Stimulated activated CD8-positive, alpha-beta memory T cell treated with anti-CD3 and anti-CD28 coated beads, Interleukin-4, amount 100 ng/mL, for 1 hour (primary cell): ENCODE measurements around the gene HS6ST1.
"Not testable (repeated sequence)": the region's sequence is repeated elsewhere in the genome, so short reads cannot be mapped to it uniquely, and the experiment has no call there.

Experiments
- DNase-seq, 2 donors: peaks; one replicate each; pipeline ENCODE4 v3.0.0-alpha.2; 2020; ENCODE audit warnings: low read depth in 2 of 2, low spot score in 1 of 2

HS6ST1 gene

GRCh38 chr2:128269990-128270671 lies 48.5 kb downstream of the HS6ST1 start:
- no peak for DNase-seq

GRCh38 chr2:128269063-128269989 lies 49.3 kb downstream of the HS6ST1 start:
- no peak for DNase-seq

GRCh38 chr2:128268611-128269010 lies 50.1 kb downstream of the HS6ST1 start:
- not testable (repeated sequence) for DNase-seq

GRCh38 chr2:128268145-128268544 lies 50.5 kb downstream of the HS6ST1 start:
- not testable (repeated sequence) for DNase-seq

- not testable (repeated sequence) for DNase-seq
Observed at GRCh38 chr2:128267649-128268048, 51.0 kb downstream of the HS6ST1 start.

- not testable (repeated sequence) for DNase-seq
Observed at GRCh38 chr2:128267197-128267596, 51.5 kb downstream of the HS6ST1 start.

- DNase-seq = not testable (repeated sequence)
Observed at GRCh38 chr2:128266463-128266862, 52.2 kb downstream of the HS6ST1 start.

GRCh38 chr2:128265608-128265993 lies 53.1 kb downstream of the HS6ST1 start:
- DNase-seq = not testable (repeated sequence)

- no peak for DNase-seq
Observed at GRCh38 chr2:128264881-128265607, 53.6 kb downstream of the HS6ST1 start.

- no peak for DNase-seq
Observed at GRCh38 chr2:128263902-128264331, 54.8 kb downstream of the HS6ST1 start.

- DNase-seq = no peak
Observed at GRCh38 chr2:128262315-128263253, 56.1 kb downstream of the HS6ST1 start.

GRCh38 chr2:128261245-128262128 lies 57.2 kb downstream of the HS6ST1 start:
- no peak for DNase-seq

GRCh38 chr2:128260239-128261138 lies 58.2 kb downstream of the HS6ST1 start:
- DNase-seq = no peak

- DNase-seq = no peak
Observed at GRCh38 chr2:128259585-128259984, 59.1 kb downstream of the HS6ST1 start.

GRCh38 chr2:128258218-128258617 lies 60.5 kb downstream of the HS6ST1 start:
- DNase-seq = no peak

GRCh38 chr2:128252501-128252900 lies 66.2 kb downstream of the HS6ST1 start:
- DNase-seq = no peak

- DNase-seq = not testable (repeated sequence)
Observed at GRCh38 chr2:128252086-128252485, 66.6 kb downstream of the HS6ST1 start.
